ENCODE results near the gene TNFRSF4. TPM values are rescaled to one million over a fixed set of nuclear protein-coding genes. Genes with fewer than 3 reads are reported as not detected.
"Not testable (repeated sequence)": the region's sequence is repeated elsewhere in the genome, so short reads cannot be mapped to it uniquely, and the experiment has no call there.

Gene TNFRSF4
- total RNA-seq, 1 donor from 2014 or later, result 0.19 TPM

GRCh38 chr1:1255078-1255477 lies 41.1 kb upstream of the TNFRSF4 start:
- Mint-ChIP-seq H3K9me3 (ENCODE audit: unreplicated experiment) (no peaks in the 10 kb centered on the region), H3K36me3 (ENCODE audit: unreplicated experiment) (peaks cover 34% of the 10 kb centered on the region), H3K27me3 (ENCODE audit: unreplicated experiment) (no peaks in the 10 kb centered on the region), H3K4me3 (ENCODE audit: unreplicated experiment) (no peak overlapping the region), H3K27ac (ENCODE audit: unreplicated experiment) (no peak overlapping the region), H3K4me1 (ENCODE audit: unreplicated experiment) (peaks cover 8% of the 10 kb centered on the region)
- DNase-seq (ENCODE audit: extremely low spot score, unreplicated experiment), result no peak
- TF ChIP-seq, protein P1, sequence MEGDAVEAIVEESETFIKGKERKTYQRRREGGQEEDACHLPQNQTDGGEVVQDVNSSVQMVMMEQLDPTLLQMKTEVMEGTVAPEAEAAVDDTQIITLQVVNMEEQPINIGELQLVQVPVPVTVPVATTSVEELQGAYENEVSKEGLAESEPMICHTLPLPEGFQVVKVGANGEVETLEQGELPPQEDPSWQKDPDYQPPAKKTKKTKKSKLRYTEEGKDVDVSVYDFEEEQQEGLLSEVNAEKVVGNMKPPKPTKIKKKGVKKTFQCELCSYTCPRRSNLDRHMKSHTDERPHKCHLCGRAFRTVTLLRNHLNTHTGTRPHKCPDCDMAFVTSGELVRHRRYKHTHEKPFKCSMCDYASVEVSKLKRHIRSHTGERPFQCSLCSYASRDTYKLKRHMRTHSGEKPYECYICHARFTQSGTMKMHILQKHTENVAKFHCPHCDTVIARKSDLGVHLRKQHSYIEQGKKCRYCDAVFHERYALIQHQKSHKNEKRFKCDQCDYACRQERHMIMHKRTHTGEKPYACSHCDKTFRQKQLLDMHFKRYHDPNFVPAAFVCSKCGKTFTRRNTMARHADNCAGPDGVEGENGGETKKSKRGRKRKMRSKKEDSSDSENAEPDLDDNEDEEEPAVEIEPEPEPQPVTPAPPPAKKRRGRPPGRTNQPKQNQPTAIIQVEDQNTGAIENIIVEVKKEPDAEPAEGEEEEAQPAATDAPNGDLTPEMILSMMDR (IDR thresholded peaks at IDR 0.05), result no peak

DNA sequence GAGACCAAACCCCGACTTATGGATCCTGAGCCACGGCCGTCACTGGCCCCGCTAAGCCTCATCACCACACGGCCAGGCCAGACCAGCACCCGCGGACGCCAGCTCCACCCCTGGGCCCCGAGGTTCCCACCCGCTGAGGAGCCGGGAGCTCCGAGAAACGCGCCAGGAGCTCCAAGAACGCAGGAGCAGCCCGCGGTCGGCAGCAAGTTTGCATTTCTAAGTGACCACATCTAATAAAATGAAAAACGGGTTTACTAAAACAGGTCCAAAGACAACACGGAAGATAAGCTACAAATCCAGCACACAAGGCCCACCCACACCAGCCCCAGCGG lies 40.7 kb upstream of the TNFRSF4 start:
- H3K9me3 Mint-ChIP-seq (ENCODE audit: unreplicated experiment), result no peaks in the 10 kb centered on the region
- DNase-seq (ENCODE audit: extremely low spot score, unreplicated experiment), result no peak
- no peaks in the 10 kb centered on the region for H3K27me3 Mint-ChIP-seq (ENCODE audit: unreplicated experiment)
- H3K36me3 Mint-ChIP-seq (ENCODE audit: unreplicated experiment), result peaks cover 30% of the 10 kb centered on the region
- TF ChIP-seq, protein P1 (IDR thresholded peaks at IDR 0.05), result no peak
- peaks cover 8% of the 10 kb centered on the region for H3K4me1 Mint-ChIP-seq (ENCODE audit: unreplicated experiment)
- no peak overlapping the region for H3K27ac Mint-ChIP-seq (ENCODE audit: unreplicated experiment)
- no peak overlapping the region for H3K4me3 Mint-ChIP-seq (ENCODE audit: unreplicated experiment)

DNA sequence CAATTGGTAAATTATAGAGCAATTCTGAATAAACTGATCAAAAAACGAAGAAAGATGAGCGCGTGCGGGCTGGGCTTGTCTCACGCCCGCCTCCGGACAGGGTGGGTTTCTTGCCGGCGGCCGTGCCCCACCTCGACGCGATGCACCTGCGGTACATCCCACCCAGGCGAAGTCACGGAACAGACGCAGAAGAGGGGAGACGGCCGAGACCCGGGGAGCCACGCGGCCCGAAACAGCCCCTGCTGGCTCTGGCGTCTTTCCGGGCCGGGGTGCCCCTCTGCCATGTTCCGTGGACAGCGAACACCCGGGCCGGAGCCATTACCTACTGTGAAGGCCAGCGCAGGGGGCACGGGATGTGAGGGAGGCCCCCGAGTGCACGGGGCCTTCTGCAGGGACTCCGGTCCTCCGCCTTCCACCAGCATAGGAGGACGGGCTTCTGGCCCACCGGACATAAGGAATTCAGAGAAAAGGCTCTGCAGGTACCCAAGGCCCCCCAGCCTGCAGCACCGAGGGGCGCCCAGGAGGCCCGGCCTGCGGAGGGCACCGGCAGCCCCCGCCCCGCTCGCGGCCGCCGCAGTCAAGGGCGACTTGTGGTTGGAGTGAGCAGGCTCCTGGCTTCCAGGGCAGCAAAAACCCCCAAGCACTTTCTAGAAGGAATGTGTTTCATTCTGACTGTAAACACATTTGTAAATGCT lies 40.2 kb upstream of the TNFRSF4 start:
- no peak for DNase-seq (ENCODE audit: extremely low spot score, unreplicated experiment)
- no peak overlapping the region for H3K4me3 Mint-ChIP-seq (ENCODE audit: unreplicated experiment)
- H3K27ac Mint-ChIP-seq (ENCODE audit: unreplicated experiment), result no peak overlapping the region
- no peaks in the 10 kb centered on the region for H3K9me3 Mint-ChIP-seq (ENCODE audit: unreplicated experiment)
- peaks cover 6% of the 10 kb centered on the region for H3K4me1 Mint-ChIP-seq (ENCODE audit: unreplicated experiment)
- H3K36me3 Mint-ChIP-seq (ENCODE audit: unreplicated experiment), result peaks cover 28% of the 10 kb centered on the region
- no peaks in the 10 kb centered on the region for H3K27me3 Mint-ChIP-seq (ENCODE audit: unreplicated experiment)
- TF ChIP-seq, protein P1 (IDR thresholded peaks at IDR 0.05), result no peak

DNA sequence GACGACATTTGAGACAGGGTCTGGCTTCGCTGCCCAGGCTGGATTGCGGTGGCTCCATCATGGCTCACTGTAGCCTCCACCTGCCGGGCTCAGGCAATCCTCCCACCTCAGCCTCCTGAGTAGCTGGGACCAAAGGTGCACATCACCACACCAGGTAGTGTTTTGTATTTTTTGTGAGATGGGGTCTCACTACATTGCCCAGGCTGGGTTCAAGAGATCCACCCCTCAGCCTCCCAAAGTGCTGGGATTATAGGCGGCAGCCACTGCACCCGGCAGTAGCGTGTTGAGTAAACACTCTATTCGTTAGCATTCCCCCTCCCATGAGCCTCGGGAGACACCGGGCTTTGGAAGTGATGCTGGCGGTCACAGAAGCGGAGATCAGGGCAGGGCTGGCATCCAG lies 39.4 kb upstream of the TNFRSF4 start:
- Mint-ChIP-seq H3K4me1 (ENCODE audit: unreplicated experiment) (peaks cover 3% of the 10 kb centered on the region), H3K9me3 (ENCODE audit: unreplicated experiment) (no peaks in the 10 kb centered on the region), H3K4me3 (ENCODE audit: unreplicated experiment) (no peak overlapping the region), H3K27me3 (ENCODE audit: unreplicated experiment) (no peaks in the 10 kb centered on the region), H3K27ac (ENCODE audit: unreplicated experiment) (no peak overlapping the region), H3K36me3 (ENCODE audit: unreplicated experiment) (peaks cover 28% of the 10 kb centered on the region)
- TF ChIP-seq, protein P1 (IDR thresholded peaks at IDR 0.05), result no peak
- no peak for DNase-seq (ENCODE audit: extremely low spot score, unreplicated experiment)

DNA sequence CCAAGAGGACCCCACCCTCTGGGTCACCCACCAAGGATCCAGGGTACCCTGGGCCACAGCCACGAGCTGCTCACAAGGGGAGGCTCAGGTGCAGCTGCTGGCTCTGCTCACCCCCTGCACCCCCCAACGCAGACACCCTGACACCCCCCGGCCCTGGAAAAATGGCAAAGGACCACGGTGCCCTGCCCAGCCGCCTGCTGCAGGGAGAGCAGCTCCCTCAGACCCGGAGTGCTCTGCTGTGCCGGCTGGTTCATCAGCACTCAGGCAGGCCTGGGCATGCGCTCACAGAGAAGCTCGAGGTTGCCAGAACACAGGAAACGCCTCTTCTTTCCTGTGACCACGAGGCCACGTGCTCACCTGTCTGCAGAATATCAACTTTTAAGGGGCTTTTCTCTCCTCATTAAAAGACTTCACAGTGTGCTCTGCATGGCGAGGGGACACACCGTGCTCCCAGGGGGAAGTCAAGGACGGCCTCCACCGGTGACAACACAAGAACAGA lies 36.9 kb upstream of the TNFRSF4 start:
- H3K36me3 Mint-ChIP-seq (ENCODE audit: unreplicated experiment), result peaks cover 18% of the 10 kb centered on the region
- DNase-seq (ENCODE audit: extremely low spot score, unreplicated experiment), result no peak
- H3K9me3 Mint-ChIP-seq (ENCODE audit: unreplicated experiment), result no peaks in the 10 kb centered on the region
- H3K27me3 Mint-ChIP-seq (ENCODE audit: unreplicated experiment), result no peaks in the 10 kb centered on the region
- TF ChIP-seq, protein P1 (IDR thresholded peaks at IDR 0.05), result no peak
- no peaks in the 10 kb centered on the region for H3K4me1 Mint-ChIP-seq (ENCODE audit: unreplicated experiment)
- no peak overlapping the region for H3K27ac Mint-ChIP-seq (ENCODE audit: unreplicated experiment)
- no peak overlapping the region for H3K4me3 Mint-ChIP-seq (ENCODE audit: unreplicated experiment)

DNA sequence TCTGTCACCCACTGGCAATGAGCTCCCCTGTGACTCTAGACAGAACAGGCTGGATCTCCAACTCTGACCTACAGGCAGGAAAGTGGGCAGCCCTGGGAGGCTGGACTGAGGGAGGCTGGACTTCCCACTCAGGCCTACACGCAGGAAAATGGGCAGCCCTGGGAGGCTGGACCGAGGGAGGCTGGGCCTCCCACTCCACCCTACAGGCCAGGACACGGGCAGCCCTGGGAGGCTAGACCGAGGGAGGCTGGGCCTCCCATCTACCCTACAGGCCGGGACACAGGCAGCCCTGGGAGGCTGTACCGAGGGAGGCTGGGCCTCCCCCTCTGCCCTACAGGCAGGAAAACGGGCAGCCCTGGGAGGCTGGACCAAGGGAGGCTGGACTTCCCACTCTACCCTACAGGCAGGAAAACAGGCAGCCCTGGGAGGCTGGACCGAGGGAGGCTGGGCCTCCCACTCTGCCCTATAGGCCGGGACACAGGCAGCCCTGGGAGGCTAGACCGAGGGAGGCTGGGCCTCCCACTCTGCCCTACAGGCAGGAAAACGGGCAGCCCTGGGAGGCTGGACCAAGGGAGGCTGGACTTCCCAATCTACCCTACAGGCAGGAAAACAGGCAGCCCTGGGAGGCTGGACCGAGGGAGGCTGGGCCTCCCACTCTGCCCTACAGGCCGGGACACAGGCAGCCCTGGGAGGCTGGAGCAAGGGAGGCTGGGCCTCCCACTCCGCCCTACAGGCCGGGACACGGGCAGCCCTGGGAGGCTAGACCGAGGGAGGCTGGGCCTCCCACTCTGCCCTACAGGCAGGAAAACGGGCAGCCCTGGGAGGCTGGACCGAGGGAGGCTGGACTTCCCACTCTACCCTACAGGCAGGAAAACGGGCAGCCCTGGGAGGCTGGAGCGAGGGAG lies 34.3 kb upstream of the TNFRSF4 start:
- not testable (repeated sequence) for H3K36me3 Mint-ChIP-seq (ENCODE audit: unreplicated experiment); H3K27ac Mint-ChIP-seq (ENCODE audit: unreplicated experiment); H3K4me3 Mint-ChIP-seq (ENCODE audit: unreplicated experiment); H3K27me3 Mint-ChIP-seq (ENCODE audit: unreplicated experiment); DNase-seq (ENCODE audit: extremely low spot score, unreplicated experiment); H3K4me1 Mint-ChIP-seq (ENCODE audit: unreplicated experiment); H3K9me3 Mint-ChIP-seq (ENCODE audit: unreplicated experiment)

Data from osteocyte (in vitro differentiated cells).